ENCODE results near the gene TSEN15.

The TSEN15 gene

DNA sequence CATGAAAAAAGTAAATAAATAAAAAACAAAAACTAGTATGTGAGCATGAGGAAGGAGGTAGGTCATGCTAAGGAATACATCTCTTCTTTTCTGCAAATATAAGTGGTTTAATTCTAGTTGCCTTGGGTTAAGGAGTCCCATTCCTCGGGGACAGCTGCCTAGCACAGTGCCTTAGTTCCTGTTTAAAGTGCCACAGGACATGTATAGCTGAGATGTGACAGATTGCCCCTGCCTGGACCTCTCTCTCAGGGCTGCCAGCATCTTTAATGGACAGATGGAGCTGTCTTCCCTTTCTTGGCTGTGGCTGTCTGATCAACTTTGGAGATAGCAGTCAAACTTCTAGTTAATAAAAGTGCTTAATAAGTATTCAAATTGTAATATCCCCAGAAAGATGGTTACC, 50.0 kb downstream of the TSEN15 start:
- no peak for DNase-seq (ENCODE audit: low read depth)

GRCh38 chr1:184110272-184111204, 59.0 kb downstream of the TSEN15 start:
- no peak for DNase-seq (ENCODE audit: low read depth)

DNA sequence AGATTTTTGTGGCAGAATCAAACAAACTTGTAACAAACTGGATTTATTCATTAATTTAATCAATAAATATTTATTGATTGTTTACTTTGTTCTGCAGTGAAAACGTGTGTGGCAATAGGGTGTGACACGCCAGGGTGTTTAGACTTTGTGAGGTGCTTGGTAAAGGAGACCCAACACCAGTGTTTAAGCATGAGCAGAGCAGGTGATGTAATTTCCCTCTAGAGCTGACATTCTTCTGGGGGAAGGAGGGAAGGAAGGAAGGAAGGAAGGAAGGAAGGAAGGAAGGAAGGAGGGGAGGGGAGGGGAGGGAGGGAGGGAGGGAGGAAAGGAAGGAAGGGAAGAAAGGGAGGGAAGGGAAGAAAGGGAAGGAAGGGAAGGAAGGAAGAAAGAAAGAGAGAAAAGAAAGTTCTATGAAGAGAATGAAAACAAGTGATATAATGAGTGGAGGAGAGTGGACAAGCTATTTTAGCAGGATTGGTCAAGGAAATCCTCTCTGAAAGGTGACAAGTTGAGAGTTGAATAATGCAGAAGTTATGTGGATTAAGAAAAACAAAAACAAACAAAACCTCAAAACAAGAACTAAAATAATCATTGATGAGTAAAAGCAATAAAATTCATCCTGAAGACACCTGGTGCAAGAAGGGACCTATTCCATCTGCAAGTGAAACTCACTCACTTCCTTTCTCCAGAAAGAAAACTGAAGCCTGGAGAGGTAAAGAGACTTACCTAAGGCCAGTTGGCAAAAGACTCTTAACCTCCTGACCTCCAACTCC, 60.8 kb downstream of the TSEN15 start:
- no peak for DNase-seq (ENCODE audit: low read depth)

- DNase-seq (ENCODE audit: low read depth): peak; percentile 11
Measured at GRCh38 chr1:184113251-184113650, 61.7 kb downstream of the TSEN15 start.

GRCh38 chr1:184114818-184115398, 63.4 kb downstream of the TSEN15 start:
- no peak for DNase-seq (ENCODE audit: low read depth)

DNA sequence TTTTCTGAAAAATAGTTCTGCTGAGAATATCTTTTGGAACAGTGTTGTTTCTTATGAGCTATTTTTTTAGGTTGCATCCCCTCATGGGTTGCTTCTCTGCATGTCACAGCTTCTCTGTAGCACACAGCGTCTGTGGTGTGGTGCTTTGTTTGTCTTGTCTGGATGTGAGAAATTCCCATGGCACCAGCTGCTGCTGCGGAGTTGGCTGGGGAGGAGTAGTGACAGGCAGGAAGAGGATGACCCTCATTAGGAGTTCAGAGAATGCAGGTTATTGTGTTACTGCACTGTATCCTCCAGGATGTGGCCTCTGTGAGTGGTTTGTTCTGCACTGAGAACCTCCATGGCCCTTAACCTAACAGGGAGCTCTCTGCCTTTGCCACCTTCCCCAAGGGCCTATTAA, 64.8 kb downstream of the TSEN15 start:
- DNase-seq (ENCODE audit: low read depth): no peak

- peak; percentile 86 for DNase-seq (ENCODE audit: low read depth)
Measured at GRCh38 chr1:184118046-184118445, 66.5 kb downstream of the TSEN15 start.

Data from GM04504 (cell line).